Endothelial cell of umbilical vein (primary cell): ENCODE measurements around the gene RAC3. TPM values are rescaled to one million over a fixed set of nuclear protein-coding genes. Genes with fewer than 3 reads are reported as not detected.

ENCODE experiments used
- BruUV-seq: library from RNA; stranded (reverse); fragments of 400-500 nt; replicated peaks from 2 replicates; lab custom pipeline; 2021; lab: Mats Ljungman, UMichigan
- CTCF ChIA-PET: fragments of 300-600, 350-600 bp; sonication (Branson Sonifier 250); formaldehyde crosslinking; loops from one replicate; lab custom pipeline; 2021; ENCODE audit warnings: antibody characterized with exemption, inconsistent platforms; lab: Charles Lee
- POLR2A ChIA-PET: fragments of 300-600, 350-600 bp; sonication (Branson Sonifier 250); formaldehyde crosslinking; loops from one replicate; lab custom pipeline; 2021; ENCODE audit warnings: antibody characterized with exemption, inconsistent platforms; lab: Charles Lee
- DNase-seq: peaks from one replicate; pipeline ENCODE4 v3.0.0-alpha.2; 2011; ENCODE audit warnings: low read depth, low spot score
- FAIRE-seq: peaks from 2 replicates; lab custom pipeline; 2011; peaks lifted over from hg19 to GRCh38; lab: Jason Lieb, UNC
- H2AFZ ChIP-seq: 2 replicates; pipeline ENCODE4 v1.6.0; 2012; ENCODE audit warnings: low read depth, low read length, control low read depth, inconsistent platforms
- H3K27ac ChIP-seq: 2 replicates; pipeline ENCODE4 v1.5.1; 2011; ENCODE audit warnings: low read depth, mild to moderate bottlenecking, control low read depth, low read length, moderate library complexity; ENCODE audit not compliant: insufficient read depth
- H3K27me3 ChIP-seq, 2 experiments: 2 replicates each; pipeline versions ENCODE4 v1.6.0 to v1.6.1; 2011; ENCODE audit warnings: low read length in 2 of 2, mixed read lengths in 1 of 2; ENCODE audit not compliant: control insufficient read depth in 2 of 2, insufficient read depth in 2 of 2
- H3K36me3 ChIP-seq, 2 experiments: 2 replicates in 1 of 2; 3 replicates in 1 of 2; pipeline ENCODE4 v1.5.1; 2011; ENCODE audit warnings: low read length in 2 of 2, mild to moderate bottlenecking in 1 of 2, moderate library complexity in 1 of 2; ENCODE audit not compliant: control insufficient read depth in 2 of 2, insufficient read depth in 2 of 2; ENCODE audit errors: extremely low read depth in 1 of 2
- H3K4me1 ChIP-seq: 3 replicates; pipeline ENCODE4 v1.5.1; 2011; ENCODE audit warnings: mild to moderate bottlenecking, low read length; ENCODE audit not compliant: control insufficient read depth, insufficient read depth; ENCODE audit errors: extremely low read depth
- H3K4me2 ChIP-seq: 2 replicates; pipeline ENCODE4 v1.6.1; 2011; ENCODE audit warnings: low read length, control low read depth, mixed read lengths; ENCODE audit not compliant: insufficient read depth
- H3K4me3 ChIP-seq, 3 experiments: fragments of 200-600 bp in 1 of 3; sonication (generic), shearing (Covaris generic) in 1 of 3; replicated peaks in 1 of 3; 2 replicates each; pipeline ENCODE4 v1.5.1; 2011 to 2016; ENCODE audit warnings: control low read depth in 3 of 3, low read length in 3 of 3, mild to moderate bottlenecking in 2 of 3, inconsistent platforms in 1 of 3, low read depth in 1 of 3, moderate library complexity in 1 of 3; ENCODE audit not compliant: insufficient read depth in 1 of 3
- H3K79me2 ChIP-seq: 2 replicates; pipeline ENCODE4 v1.6.0; 2012; ENCODE audit warnings: low read length, inconsistent platforms; ENCODE audit not compliant: control insufficient read depth, insufficient read depth
- H3K9ac ChIP-seq: replicated peaks from 2 replicates; pipeline ENCODE3; 2011; ENCODE audit warnings: low read length, control low read depth; ENCODE audit not compliant: insufficient read depth; ENCODE audit errors: extremely low read depth
- H3K9me1 ChIP-seq: replicated peaks from 3 replicates; pipeline ENCODE4 v1.6.0; 2011; ENCODE audit warnings: mild to moderate bottlenecking, low read length; ENCODE audit not compliant: control insufficient read depth, insufficient read depth; ENCODE audit errors: extremely low read depth
- H3K9me3 ChIP-seq: replicated peaks from 2 replicates; pipeline ENCODE4 v1.5.1; 2012; ENCODE audit warnings: low read length, inconsistent platforms; ENCODE audit not compliant: control insufficient read depth, insufficient read depth
- H4K20me1 ChIP-seq: replicated peaks from 2 replicates; pipeline ENCODE3; 2011; ENCODE audit warnings: mild to moderate bottlenecking, low read length; ENCODE audit not compliant: control insufficient read depth, insufficient read depth; ENCODE audit errors: extremely low read depth
- CTCF ChIP-seq, 2 donors: IDR thresholded peaks; 1 replicate in 1 of 2; 2 replicates in 1 of 2; pipeline ENCODE4 v1.5.1; 2011; ENCODE audit warnings: low read length in 2 of 2, mild to moderate bottlenecking in 2 of 2, moderate library complexity in 2 of 2, control low read depth in 1 of 2, inconsistent platforms in 1 of 2, low read depth in 1 of 2; ENCODE audit not compliant: insufficient read depth in 1 of 2; ENCODE audit errors: extremely low read depth in 1 of 2
- EZH2 ChIP-seq: IDR thresholded peaks from 2 replicates; pipeline ENCODE4 v1.6.1; 2012; ENCODE audit warnings: borderline replicate concordance, low read depth, mild to moderate bottlenecking, moderate library complexity, low read length, inconsistent platforms; ENCODE audit not compliant: severe bottlenecking
- FOS ChIP-seq: IDR thresholded peaks from 2 replicates; pipeline ENCODE4 v1.6.1; 2011; ENCODE audit warnings: mild to moderate bottlenecking, low read length, moderate library complexity, borderline replicate concordance; ENCODE audit not compliant: insufficient read depth
- GATA2 ChIP-seq: IDR thresholded peaks from 2 replicates; pipeline ENCODE4 v1.7.0; 2011; ENCODE audit warnings: low read depth, mild to moderate bottlenecking, moderate library complexity, mixed read lengths, low read length; ENCODE audit not compliant: insufficient read length, insufficient read depth
- JUN ChIP-seq: IDR thresholded peaks from 2 replicates; pipeline ENCODE4 v1.6.1; 2011; ENCODE audit warnings: borderline replicate concordance, low read depth; ENCODE audit not compliant: insufficient read length, insufficient read depth
- MAX ChIP-seq: IDR thresholded peaks from 2 replicates; pipeline ENCODE4 v1.6.1; 2011; ENCODE audit not compliant: insufficient read depth, insufficient read length
- MYC ChIP-seq: IDR thresholded peaks from one replicate; pipeline ENCODE4 v1.6.1; 2011; ENCODE audit warnings: mild to moderate bottlenecking, low read depth, low read length
- POLR2A ChIP-seq: IDR thresholded peaks from 2 replicates; pipeline ENCODE4 v1.6.1; 2012; ENCODE audit warnings: low read depth, mild to moderate bottlenecking, control low read depth, low read length
- POLR2AphosphoS5 ChIP-seq: IDR thresholded peaks from 2 replicates; pipeline ENCODE4 v1.6.1; 2012; ENCODE audit warnings: low read depth, mild to moderate bottlenecking, control low read depth, low read length, moderate library complexity; ENCODE audit not compliant: insufficient read depth
- dilution Hi-C: fragments of 300-500 bp; cut with MboI; formaldehyde crosslinking; loops from one replicate; pipeline ENCODE4 v1.15.0; 2019; ENCODE audit warnings: low sequenced_read_pairs; ENCODE audit not compliant: extremely low pct_ligation_motif_present
- intact Hi-C: fragments of 100-400 bp; cut with micrococcal nuclease; formaldehyde crosslinking; loops from one replicate; pipeline ENCODE4 v1.10.0; 2022
- polyA plus RNA-seq, 4 experiments: library from polyadenylated mRNA; depleted of rRNA in 3 of 4; stranded (reverse) in 3 of 4; unstranded in 1 of 4; fragments of >200 nt; gene quantifications; 2 replicates each; pipeline versions ENCODE4 v1.2.1 to v1.2.3, GENCODE V29; 2011 to 2012; ENCODE audit warnings: missing spikeins in 1 of 4
- total RNA-seq: library from RNA; stranded (reverse); gene quantifications from 2 replicates; pipeline ENCODE4 v1.2.3, GENCODE V29; 2021

Gene RAC3
- total and polyA plus RNA-seq, 2 donors (not counting 3 experiments of a cell fraction or from before 2014, with no cell fraction given): 34.1 to 56.0 TPM

GRCh38 chr17:82055023-82055964 is 23.8 kb downstream of the RAC3 start:
- no peak for TF ChIP-seq CTCF (IDR thresholded peaks at IDR 0.05; ENCODE audit: extremely low read depth in 1 of 2, insufficient read depth in 1 of 2, low read depth in 1 of 2, low read length in 2 of 2)
- no peak for TF ChIP-seq MYC
- no peak for TF ChIP-seq EZH2
- no peak for TF ChIP-seq POLR2AphosphoS5
- TF ChIP-seq JUN: no peak
- no peak for TF ChIP-seq POLR2A
- TF ChIP-seq FOS: no peak
- no peak for TF ChIP-seq MAX
- TF ChIP-seq GATA2: no peak

More at GRCh38 chr17:82055023-82055964, 23.8 kb downstream of the RAC3 start:
- FAIRE-seq (no peak), DNase-seq (no peak)
- POLR2A ChIA-PET: no interaction called here
- Histone ChIP-seq H3K4me3 (no peak overlapping the region), H3K36me3 (peaks cover 12 to 46% of the 10 kb centered on the region in 2 experiments), H3K79me2 (peaks cover 11% of the 10 kb centered on the region), H3K9ac (no peak overlapping the region), H3K27me3 (no peaks in the 10 kb centered on the region), H2AFZ (no peak overlapping the region), H3K4me1 (peaks cover 11% of the 10 kb centered on the region), H3K9me1 (no peaks in the 10 kb centered on the region), H3K4me2 (no peak overlapping the region), H3K27ac (no peak overlapping the region), H3K9me3 (no peaks in the 10 kb centered on the region), H4K20me1 (no peaks in the 10 kb centered on the region)
- no TSS peak for BruUV-seq
- dilution Hi-C loops: no loop called here
- intact Hi-C loops: no loop called here
- CTCF ChIA-PET: interaction anchor here (1.0 to 1.3 kb wide), 2 partner anchors 9 to 24 kb away, joined by 4 to 5 read pairs; no protein-coding TSS in a partner anchor
